Aorta (tissue), 5 donors: ENCODE measurements around the gene PI4K2B. TPM values are rescaled to one million over a fixed set of nuclear protein-coding genes. Genes with fewer than 3 reads are reported as not detected.

Source experiments
- ATAC-seq: fragments of 200-7000 bp; cut with Tn5 transposase; one replicate; pipeline ENCODE4 v1.9.1; 2022; ENCODE audit warnings: moderate library complexity; ENCODE audit not compliant: low FRiP score
- DNase-seq, 2 donors: peaks; one replicate each; pipeline ENCODE4 v3.0.0-alpha.2; 2020
- H3K27ac ChIP-seq, 2 donors: one replicate each; pipeline ENCODE4 v1.5.1; 2013; ENCODE audit warnings: low read length in 2 of 2, mild to moderate bottlenecking in 2 of 2, moderate library complexity in 2 of 2, control low read depth in 1 of 2, inconsistent platforms in 1 of 2, low read depth in 1 of 2
- H3K27me3 ChIP-seq, 2 donors: one replicate each; pipeline ENCODE4 v1.6.1; 2013; ENCODE audit warnings: control low read depth in 1 of 2, low read length in 1 of 2, mild to moderate bottlenecking in 1 of 2, moderate library complexity in 1 of 2; ENCODE audit not compliant: insufficient read depth in 2 of 2, control insufficient read depth in 1 of 2
- H3K36me3 ChIP-seq, 2 donors: one replicate each; pipeline ENCODE4 v1.6.1; 2013; ENCODE audit warnings: control low read depth in 1 of 2, low read length in 1 of 2, mild to moderate bottlenecking in 1 of 2; ENCODE audit not compliant: insufficient read depth in 2 of 2, control insufficient read depth in 1 of 2
- H3K4me1 ChIP-seq, 2 donors: one replicate each; pipeline ENCODE4 v1.6.1; 2013; ENCODE audit warnings: low read length in 2 of 2, control low read depth in 1 of 2, mild to moderate bottlenecking in 1 of 2, moderate library complexity in 1 of 2; ENCODE audit not compliant: insufficient read depth in 2 of 2, control insufficient read depth in 1 of 2
- H3K4me3 ChIP-seq, 2 donors: one replicate each; pipeline ENCODE4 v1.5.1; 2013; ENCODE audit warnings: low read length in 2 of 2, control low read depth in 1 of 2, mild to moderate bottlenecking in 1 of 2
- H3K9me3 ChIP-seq: one replicate; pipeline ENCODE4 v1.6.1; 2013; ENCODE audit warnings: mild to moderate bottlenecking, low read length; ENCODE audit not compliant: control insufficient read depth
- WGBS, 2 donors: extraction: QIAGEN DNeasy Blood & Tissue Kit; methylation state at CpG; one replicate each; pipeline ENCODE4 v1.1.7; 2013; 5-methylcytosine and 5-hydroxymethylcytosine counted together
- intact Hi-C, 2 donors: fragments of 100-400 bp; cut with DNase I; formaldehyde crosslinking; loops; one replicate each; pipeline versions ENCODE4 v1.14.2 to v1.15.0; 2022
- polyA plus RNA-seq, 2 donors: library from polyadenylated mRNA; stranded (reverse); fragments of 200-250 nt; gene quantifications; one replicate each; pipeline ENCODE4 v1.2.3, GENCODE V29; 2013
- total RNA-seq, 2 donors: library from RNA; stranded (reverse); fragmentation: NEBNext Ultra II Directional; extraction: Animal tissue kit (Norgen Biotek cat#: 25700); gene quantifications; one replicate each; pipeline ENCODE4 v1.2.1, GENCODE V29; 2021
- donor health status: healthy with polysubstance abuse.
- donor health status: Bipolar disorder and iron deficiency.
- donor health status: DM: no; HTN: no; CAD: no.
- donor health status: DM: no; HTN: no; CAD: no.
- donor health status: DM: yes; HTN: yes; CAD: no.

PI4K2B gene
- total and polyA plus RNA-seq, 4 donors = 6.2 to 20.3 (median 12.7) TPM

DNA sequence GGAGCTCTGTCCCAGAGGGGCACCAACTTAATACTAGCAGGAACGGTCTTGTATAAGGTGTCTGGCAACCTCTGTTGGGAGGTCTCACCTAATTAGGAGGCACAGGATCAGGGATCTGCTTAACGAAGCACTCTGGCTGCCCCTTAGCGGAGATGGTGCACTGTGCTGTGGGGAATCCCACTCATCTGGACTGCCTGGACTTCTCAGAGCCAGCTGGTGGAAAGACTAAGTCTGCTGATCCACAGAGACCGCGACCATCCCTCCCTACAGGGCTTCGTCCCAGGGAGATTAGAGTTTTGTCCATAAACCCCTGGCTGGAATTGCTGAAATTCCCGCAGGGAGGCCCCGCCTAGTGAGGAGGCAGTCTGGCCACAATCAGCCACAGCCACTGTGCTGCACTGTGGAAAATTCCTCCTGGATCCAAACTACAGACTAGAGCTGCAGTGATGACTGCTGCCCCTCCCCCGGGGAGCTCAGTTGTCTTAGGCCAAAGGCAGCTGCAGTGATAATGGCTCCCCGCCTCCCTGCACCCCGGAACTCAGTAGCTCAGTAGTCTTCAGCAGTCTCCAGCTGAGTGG lies 56.7 kb downstream of the PI4K2B start:
- Histone ChIP-seq H3K27ac (no peak overlapping the region), H3K4me1 (no peaks in the 10 kb centered on the region), H3K4me3 (no peak overlapping the region), H3K36me3 (no peaks in the 10 kb centered on the region), H3K27me3 (no peaks in the 10 kb centered on the region), H3K9me3 (no peaks in the 10 kb centered on the region)
- intact Hi-C loops = no loop called here
- 67 to 71% methylated on average over 11 of the region's 11 CpGs for WGBS, 2 donors
- ATAC-seq (no peak), DNase-seq (no peak)

DNA sequence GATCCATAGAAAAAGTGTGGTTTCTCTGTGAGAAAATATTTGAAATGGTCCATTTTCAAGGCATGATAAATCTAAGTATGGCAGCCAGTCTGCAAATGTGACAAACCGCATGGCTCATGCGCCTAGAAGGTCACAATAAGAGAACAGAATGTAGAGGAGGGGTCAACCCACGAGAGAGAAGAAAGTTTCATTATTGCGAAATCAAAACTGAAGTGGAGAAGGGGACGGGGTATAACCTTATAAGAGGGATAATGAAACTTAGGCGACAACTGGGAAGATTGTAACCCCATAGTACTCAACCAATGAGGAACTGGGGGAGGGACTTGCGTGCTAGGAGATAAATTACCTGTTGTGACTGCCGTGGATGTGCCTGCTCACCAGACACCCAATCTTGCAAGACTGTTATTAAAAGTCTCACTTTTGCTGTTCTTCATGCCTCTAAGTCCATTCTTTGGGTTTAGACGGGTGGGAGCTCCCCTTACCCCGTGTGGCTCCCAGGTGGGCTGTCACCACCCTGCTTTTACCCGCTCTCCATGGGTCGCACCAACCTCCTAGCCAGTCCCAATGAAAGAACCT lies 57.4 kb downstream of the PI4K2B start:
- ATAC-seq = no peak
- 78 to 81% methylated on average over 12 of the region's 12 CpGs for WGBS, 2 donors
- Histone ChIP-seq H3K9me3 (no peaks in the 10 kb centered on the region), H3K27ac (no peak overlapping the region), H3K36me3 (no peaks in the 10 kb centered on the region), H3K4me3 (no peak overlapping the region), H3K27me3 (no peaks in the 10 kb centered on the region), H3K4me1 (no peaks in the 10 kb centered on the region)
- intact Hi-C loops = no loop called here
- no peak for DNase-seq

DNA sequence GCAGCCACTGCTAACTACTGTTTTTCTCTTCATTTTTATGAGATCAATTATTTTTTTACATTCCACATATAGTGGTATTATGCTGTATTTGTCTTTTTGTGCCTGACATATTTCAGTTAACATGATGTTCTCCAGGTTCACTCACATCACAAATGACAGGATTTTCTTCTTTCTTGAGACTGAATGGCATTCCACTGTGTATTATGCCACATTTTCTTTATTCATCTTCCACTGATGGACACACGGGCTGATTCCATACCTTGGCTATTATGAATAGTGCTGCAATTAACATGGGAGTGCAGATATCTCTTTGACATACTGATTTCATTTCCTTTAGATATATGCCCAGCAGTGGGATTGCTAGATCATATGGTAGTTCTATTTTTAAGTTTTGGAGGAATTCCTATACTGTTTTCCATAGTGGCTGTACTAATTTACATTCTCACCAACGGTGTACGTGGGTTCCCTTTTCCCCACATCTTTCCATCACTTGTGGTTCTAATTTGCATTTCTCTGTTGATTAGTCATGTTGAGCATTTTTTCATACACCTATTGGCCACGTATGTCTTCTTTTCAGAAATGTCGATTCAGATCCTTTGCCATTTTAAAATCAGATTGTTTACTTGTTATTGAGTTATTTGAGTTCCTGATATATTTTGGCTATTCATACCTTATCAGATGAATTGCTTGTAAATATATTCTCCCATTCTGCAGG lies 63.9 kb downstream of the PI4K2B start:
- Histone ChIP-seq H3K9me3 (no peaks in the 10 kb centered on the region), H3K4me1 (no peaks in the 10 kb centered on the region), H3K27me3 (no peaks in the 10 kb centered on the region), H3K4me3 (no peak overlapping the region), H3K27ac (no peak overlapping the region), H3K36me3 (no peaks in the 10 kb centered on the region)
- intact Hi-C loops = no loop called here
- DNase-seq (no peak), ATAC-seq (no peak)
- WGBS, 2 donors = 70 to 80% methylated on average over 5 of the region's 5 CpGs

DNA sequence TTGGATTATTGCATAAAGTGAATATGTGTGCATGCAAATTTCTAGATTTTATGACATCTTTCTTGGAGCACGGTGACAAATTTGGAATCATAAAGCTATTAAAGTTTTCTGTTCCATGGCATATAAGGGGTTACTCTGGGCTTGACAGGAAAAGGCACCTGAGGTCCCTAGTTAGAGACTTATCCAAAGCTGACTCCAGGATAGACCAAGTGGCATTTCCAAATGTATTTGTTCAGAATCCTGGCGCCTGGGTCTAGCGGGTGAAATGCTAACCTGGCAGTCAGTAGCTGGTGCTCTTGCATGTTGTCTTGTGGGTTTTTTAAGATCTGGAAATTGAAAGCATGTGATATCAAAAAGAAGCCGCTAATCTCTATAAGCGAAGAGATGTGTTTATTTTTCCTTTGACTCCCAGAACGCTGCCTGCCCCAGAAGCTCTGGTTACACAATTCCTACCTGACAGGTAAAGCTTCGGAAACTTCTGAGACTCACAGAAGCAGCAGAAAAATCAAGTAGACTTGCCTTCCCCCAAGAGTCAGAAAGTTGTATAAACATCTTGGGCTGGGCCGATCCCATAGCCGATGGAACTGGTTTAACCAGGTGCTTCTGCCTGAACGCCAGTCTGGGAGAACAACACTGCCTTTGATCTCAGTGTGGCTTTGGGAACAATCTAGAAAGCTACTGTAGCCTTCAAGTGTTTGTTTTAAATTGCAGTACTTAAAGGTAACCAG lies 65.8 kb downstream of the PI4K2B start:
- Histone ChIP-seq H3K36me3 (no peaks in the 10 kb centered on the region), H3K27me3 (no peaks in the 10 kb centered on the region), H3K4me1 (no peaks in the 10 kb centered on the region), H3K4me3 (no peak overlapping the region), H3K27ac (no peak overlapping the region), H3K9me3 (no peaks in the 10 kb centered on the region)
- DNase-seq = peak in 1 of 2 donors; percentile 33
- ATAC-seq = no peak
- 51 to 52% methylated on average over 10 of the region's 10 CpGs for WGBS, 2 donors
- intact Hi-C loops = no loop called here

DNA sequence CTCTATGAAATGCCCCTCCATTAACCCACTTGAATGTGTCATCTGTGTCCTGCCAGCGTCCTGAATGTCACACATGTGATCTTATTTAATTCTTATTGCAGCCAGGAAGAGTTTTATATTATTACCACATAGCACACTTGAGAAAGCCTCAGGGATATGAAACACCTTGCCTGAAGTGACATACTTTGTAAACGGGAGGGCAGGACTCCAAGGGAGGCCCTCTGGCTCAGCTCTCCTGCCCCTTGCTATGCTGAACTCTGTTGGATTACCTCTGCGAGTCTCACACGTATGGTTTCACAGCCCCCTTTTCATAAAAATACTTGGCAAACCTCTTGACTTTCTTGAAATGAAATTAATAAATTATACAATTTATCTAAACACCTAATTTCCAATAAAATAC lies 67.6 kb downstream of the PI4K2B start:
- no peak for DNase-seq
- no peaks in the 10 kb centered on the region for H3K36me3 ChIP-seq
- no peak overlapping the region for H3K27ac ChIP-seq
- intact Hi-C loops = no loop called here
- 74 to 75% methylated on average over 4 of the region's 4 CpGs for WGBS, 2 donors
- no peak for ATAC-seq
- no peaks in the 10 kb centered on the region for H3K9me3 ChIP-seq
- H3K4me3 ChIP-seq = no peak overlapping the region
- H3K4me1 ChIP-seq = no peaks in the 10 kb centered on the region
- H3K27me3 ChIP-seq = no peaks in the 10 kb centered on the region

DNA sequence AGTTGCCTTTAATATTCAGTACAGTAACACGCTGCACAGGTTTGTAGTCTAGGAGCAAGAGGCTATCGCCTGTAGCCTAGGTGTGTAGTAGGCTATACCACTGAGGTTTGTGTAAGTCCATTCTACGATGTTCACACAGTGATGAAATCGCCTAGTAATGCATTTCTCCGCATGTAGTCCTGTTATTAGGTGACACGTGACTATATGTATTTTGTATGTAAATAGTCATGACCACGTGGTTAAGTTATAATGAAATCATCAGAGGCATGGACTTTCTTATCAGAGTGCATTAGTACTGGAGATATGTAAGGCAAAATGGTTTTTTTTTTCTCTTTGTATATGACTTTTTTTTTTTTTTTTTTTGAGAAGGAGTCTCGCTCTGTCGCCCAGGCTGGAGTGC lies 68.8 kb downstream of the PI4K2B start:
- no peak overlapping the region for H3K27ac ChIP-seq
- WGBS, 2 donors = 83 to 87% methylated on average over 7 to 9 of the region's 9 CpGs
- H3K4me3 ChIP-seq = no peak overlapping the region
- H3K27me3 ChIP-seq = no peaks in the 10 kb centered on the region
- intact Hi-C loops = no loop called here
- no peaks in the 10 kb centered on the region for H3K36me3 ChIP-seq
- DNase-seq = no peak
- ATAC-seq = no peak
- H3K9me3 ChIP-seq = no peaks in the 10 kb centered on the region
- H3K4me1 ChIP-seq = no peaks in the 10 kb centered on the region

DNA sequence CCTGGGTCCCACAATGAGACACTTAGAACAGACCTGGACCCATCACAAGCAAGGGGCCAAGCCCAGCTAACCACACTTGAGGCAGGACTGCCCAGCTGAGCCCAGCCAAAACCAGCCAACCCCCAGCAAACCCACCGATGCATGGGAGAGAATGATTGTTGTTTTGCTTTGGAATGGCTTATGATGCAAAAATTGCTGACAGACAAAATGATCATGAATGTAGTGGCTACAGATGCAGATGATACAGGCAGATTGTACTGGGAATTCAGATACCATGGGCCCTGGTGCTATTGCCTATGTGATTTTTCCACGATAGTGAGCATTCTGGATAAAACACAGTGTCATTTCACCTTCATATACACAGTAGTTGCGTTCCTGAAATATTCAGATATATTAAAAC lies 69.7 kb downstream of the PI4K2B start:
- no peak for ATAC-seq
- 74 to 79% methylated on average over 3 of the region's 3 CpGs for WGBS, 2 donors
- no peaks in the 10 kb centered on the region for H3K27me3 ChIP-seq

DNA sequence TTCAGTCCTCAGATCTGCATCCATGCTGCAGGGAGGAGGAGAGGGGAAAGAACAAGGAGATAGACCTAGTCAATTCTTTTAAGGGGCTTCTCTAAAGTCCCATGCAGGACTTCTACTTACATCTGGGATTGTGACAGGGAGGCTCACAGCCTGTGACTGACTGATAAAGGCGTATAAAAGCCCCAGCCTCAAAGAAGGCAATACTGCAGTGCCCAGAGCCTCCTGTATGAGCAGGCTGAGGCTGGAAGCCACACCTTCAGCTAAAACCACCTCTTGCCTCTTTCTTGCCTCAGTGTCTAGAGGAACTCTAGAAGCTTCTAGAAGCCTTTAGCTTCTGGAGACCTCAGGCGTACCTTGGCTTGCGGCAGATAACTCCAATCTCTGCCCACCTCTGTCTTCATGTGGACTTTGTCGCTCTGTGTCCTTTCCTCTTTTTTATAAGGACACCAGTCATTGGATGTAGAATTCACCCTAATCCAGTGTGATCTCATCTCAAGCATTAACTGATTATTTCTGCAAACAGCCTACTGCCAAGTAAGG lies 72.8 kb downstream of the PI4K2B start:
- DNase-seq (no peak), ATAC-seq (no peak)
- Histone ChIP-seq H3K27ac (no peak overlapping the region), H3K27me3 (no peaks in the 10 kb centered on the region), H3K4me3 (no peak overlapping the region), H3K9me3 (no peaks in the 10 kb centered on the region), H3K4me1 (no peaks in the 10 kb centered on the region), H3K36me3 (no peaks in the 10 kb centered on the region)
- WGBS, 2 donors = 69 to 76% methylated on average over 4 of the region's 4 CpGs
- intact Hi-C loops = no loop called here

More for the DNA sequence above, 69.7 kb downstream of the PI4K2B start:
- Histone ChIP-seq H3K9me3 (no peaks in the 10 kb centered on the region), H3K27ac (no peak overlapping the region), H3K4me3 (no peak overlapping the region), H3K4me1 (no peaks in the 10 kb centered on the region), H3K36me3 (no peaks in the 10 kb centered on the region)
- DNase-seq = no peak
- intact Hi-C loops = no loop called here
